ENCODE measurements around the gene MYH1.

DNA sequence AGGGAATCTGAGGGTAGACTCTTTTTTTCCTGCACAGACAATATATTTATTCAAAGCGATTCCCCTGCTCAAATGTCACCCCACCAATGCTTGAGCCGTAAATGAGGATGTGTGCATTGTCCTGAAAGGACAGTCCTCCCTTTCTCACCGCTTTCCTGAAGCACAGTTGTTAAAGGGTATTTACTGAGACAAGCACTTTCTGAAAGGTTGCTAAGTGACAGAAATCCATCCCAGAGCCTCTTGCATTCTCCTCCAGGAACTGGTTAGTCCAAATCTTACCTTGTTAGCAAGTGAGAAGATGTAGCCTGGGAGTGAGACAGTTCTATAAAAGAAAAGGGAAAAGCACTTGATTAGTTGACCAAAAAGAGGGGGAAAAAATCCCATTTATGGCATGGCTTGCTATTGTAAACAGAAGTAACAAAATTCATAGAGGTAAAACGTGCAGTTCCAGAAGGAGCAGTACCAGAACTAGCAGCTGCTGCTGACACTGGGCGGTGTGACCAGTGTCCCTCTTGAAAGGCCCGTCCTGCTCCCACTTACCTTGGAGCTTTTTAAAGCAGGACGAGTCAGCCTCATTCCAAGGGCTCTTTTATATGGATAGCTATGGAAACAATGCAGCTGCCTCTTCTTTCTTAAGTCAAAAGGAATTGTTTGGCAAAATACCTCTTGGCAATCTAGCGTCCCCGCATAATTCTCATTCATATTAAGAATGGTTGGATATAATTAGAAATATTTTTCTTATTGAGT lies 30.9 kb upstream of the MYH1 start, which contains the start of gene MYH2:
- no peak for TF ChIP-seq POLR2A (IDR thresholded peaks at IDR 0.05)
- TF ChIP-seq CTCF (IDR thresholded peaks at IDR 0.05): no peak
- no peak for TF ChIP-seq EP300 (IDR thresholded peaks at IDR 0.05)
- TF ChIP-seq POLR2AphosphoS5 (IDR thresholded peaks at IDR 0.05): no peak
